HCEC 1CT (cell line): Measurements from ENCODE around the gene LGI4.
"Not testable (repeated sequence)": the region's sequence is repeated elsewhere in the genome, so short reads cannot be mapped to it uniquely, and the experiment has no call there.

Experiments used
- DNase-seq: peaks from one replicate; pipeline ENCODE4 v3.0.0-alpha.2; 2017

LGI4 gene

GRCh38 chr19:35140962-35141836 lies 6.3 kb upstream of the LGI4 start:
- peak; percentile 86 for DNase-seq

GRCh38 chr19:35140207-35140961 lies 5.5 kb upstream of the LGI4 start:
- no peak for DNase-seq

- DNase-seq = no peak
Measured at GRCh38 chr19:35138305-35138892, 3.5 kb upstream of the LGI4 start, which contains the start of gene FXYD1. Gene FXYD1 (plus strand): TSS chr19:35138824. CDS start chr19:35140080, 1,256 bp downstream.

- no peak for DNase-seq
Measured at GRCh38 chr19:35136977-35137702, 2.3 kb upstream of the LGI4 start.

- no peak for DNase-seq
Measured at GRCh38 chr19:35136231-35136630, 1.4 kb upstream of the LGI4 start.

- DNase-seq = peak; percentile 24
Measured at GRCh38 chr19:35135389-35135909, 590 bp upstream of the LGI4 start.

GRCh38 chr19:35133826-35134225 lies 1.0 kb downstream of the LGI4 start:
- no peak for DNase-seq

GRCh38 chr19:35132254-35132653 lies 2.6 kb downstream of the LGI4 start:
- no peak for DNase-seq

GRCh38 chr19:35130761-35131720 lies 3.8 kb downstream of the LGI4 start:
- DNase-seq = no peak

GRCh38 chr19:35129724-35130274 lies 5.1 kb downstream of the LGI4 start:
- not testable (repeated sequence) for DNase-seq

GRCh38 chr19:35128398-35129057 lies 6.3 kb downstream of the LGI4 start:
- no peak for DNase-seq

- no peak for DNase-seq
Measured at GRCh38 chr19:35127871-35128270, 7.0 kb downstream of the LGI4 start.

- DNase-seq = no peak
Measured at GRCh38 chr19:35126624-35126959, 8.3 kb downstream of the LGI4 start.

GRCh38 chr19:35125749-35126623 lies 8.9 kb downstream of the LGI4 start:
- no peak for DNase-seq

GRCh38 chr19:35125270-35125717 lies 9.6 kb downstream of the LGI4 start:
- no peak for DNase-seq

- peak; percentile 92 for DNase-seq
Measured at GRCh38 chr19:35124098-35125060, 10.5 kb downstream of the LGI4 start.

GRCh38 chr19:35123573-35123972 lies 11.3 kb downstream of the LGI4 start:
- no peak for DNase-seq
